ENCODE results near the gene RPS15. TPM values are rescaled to one million over a fixed set of nuclear protein-coding genes. Genes with fewer than 3 reads are reported as not detected.

RPS15 gene
- total RNA-seq, 3 donors from 2014 or later = 748 to 897 (median 892) TPM

- intact Hi-C loops (cut with DNase I, micrococcal nuclease) = no loop called here
- H3K4me3 ChIP-seq = no peak overlapping the region
- H3K4me1 ChIP-seq (ENCODE audit: low read depth) = peaks cover 10% of the 10 kb centered on the region
- DNase-seq (peak in 2 of 3 donors; percentile 34 to 53), ATAC-seq (no peak)
- no peaks in the 10 kb centered on the region for H3K9me3 ChIP-seq
- H3K36me3 ChIP-seq (ENCODE audit: low read depth) = no peaks in the 10 kb centered on the region
- TF ChIP-seq, protein P1, sequence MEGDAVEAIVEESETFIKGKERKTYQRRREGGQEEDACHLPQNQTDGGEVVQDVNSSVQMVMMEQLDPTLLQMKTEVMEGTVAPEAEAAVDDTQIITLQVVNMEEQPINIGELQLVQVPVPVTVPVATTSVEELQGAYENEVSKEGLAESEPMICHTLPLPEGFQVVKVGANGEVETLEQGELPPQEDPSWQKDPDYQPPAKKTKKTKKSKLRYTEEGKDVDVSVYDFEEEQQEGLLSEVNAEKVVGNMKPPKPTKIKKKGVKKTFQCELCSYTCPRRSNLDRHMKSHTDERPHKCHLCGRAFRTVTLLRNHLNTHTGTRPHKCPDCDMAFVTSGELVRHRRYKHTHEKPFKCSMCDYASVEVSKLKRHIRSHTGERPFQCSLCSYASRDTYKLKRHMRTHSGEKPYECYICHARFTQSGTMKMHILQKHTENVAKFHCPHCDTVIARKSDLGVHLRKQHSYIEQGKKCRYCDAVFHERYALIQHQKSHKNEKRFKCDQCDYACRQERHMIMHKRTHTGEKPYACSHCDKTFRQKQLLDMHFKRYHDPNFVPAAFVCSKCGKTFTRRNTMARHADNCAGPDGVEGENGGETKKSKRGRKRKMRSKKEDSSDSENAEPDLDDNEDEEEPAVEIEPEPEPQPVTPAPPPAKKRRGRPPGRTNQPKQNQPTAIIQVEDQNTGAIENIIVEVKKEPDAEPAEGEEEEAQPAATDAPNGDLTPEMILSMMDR (IDR thresholded peaks at IDR 0.05) = no peak
Measured at GRCh38 chr19:1487576-1488281, 49.5 kb downstream of the RPS15 start.

DNA sequence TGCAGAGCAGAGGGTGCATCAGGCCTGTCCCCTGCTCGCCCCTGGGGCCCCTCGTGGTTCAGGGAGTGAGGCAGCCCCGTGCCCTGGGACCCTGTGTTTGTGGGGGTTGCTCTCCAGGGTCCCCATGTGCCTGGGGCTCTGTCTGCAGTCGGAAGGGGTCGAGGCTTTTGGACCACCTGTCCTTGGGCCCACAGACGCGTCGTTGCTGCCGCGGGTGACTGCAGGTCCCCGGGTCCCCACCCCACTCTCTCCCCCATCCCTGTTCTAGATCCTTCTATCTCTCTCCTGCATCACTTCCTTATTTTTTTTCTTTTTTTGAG lies 50.0 kb downstream of the RPS15 start:
- intact Hi-C loops (cut with DNase I, micrococcal nuclease) = no loop called here
- ATAC-seq = no peak

GRCh38 chr19:1489463-1490310 lies 51.5 kb downstream of the RPS15 start:
- DNase-seq (peak; percentile 52 to 68 (median 61)), ATAC-seq (no peak)
- intact Hi-C loops (cut with DNase I, micrococcal nuclease) = no loop called here

More for the DNA sequence above, 50.0 kb downstream of the RPS15 start:
- H3K36me3 ChIP-seq (ENCODE audit: low read depth) = no peaks in the 10 kb centered on the region
- no peak for DNase-seq
- TF ChIP-seq, protein P1 (IDR thresholded peaks at IDR 0.05) = no peak
- no peaks in the 10 kb centered on the region for H3K9me3 ChIP-seq
- no peak overlapping the region for H3K4me3 ChIP-seq
- peaks cover 10% of the 10 kb centered on the region for H3K4me1 ChIP-seq (ENCODE audit: low read depth)

More at GRCh38 chr19:1489463-1490310, 51.5 kb downstream of the RPS15 start:
- Histone ChIP-seq H3K36me3 (ENCODE audit: low read depth) (no peaks in the 10 kb centered on the region), H3K4me3 (no peak overlapping the region), H3K9me3 (no peaks in the 10 kb centered on the region), H3K4me1 (ENCODE audit: low read depth) (peaks cover 10% of the 10 kb centered on the region)
- TF ChIP-seq, protein P1 (IDR thresholded peaks at IDR 0.05) = no peak

Other genes starting within 250 kb of the RPS15 start
- gene STK11, start 232.6 kb upstream of the RPS15 start, total RNA-seq = 10 to 100 TPM; 69.6 to 86.6 (median 76.3) TPM
- gene CBARP, start 200.4 kb upstream of the RPS15 start, total RNA-seq = 1 to 10 TPM in 1 of 3 donors, under 1 TPM in 2; 0.29 to 1.2 (median 0.39) TPM
- gene ATP5F1D, start 196.6 kb upstream of the RPS15 start, total RNA-seq = 100 to 1,000 TPM; 302 to 391 (median 378) TPM
- gene MIDN, start 189.8 kb upstream of the RPS15 start, total RNA-seq = 100 to 1,000 TPM; 136 to 251 (median 213) TPM
- 100 to 1,000 TPM; 281 to 507 (median 300) TPM for gene CIRBP, start 169.1 kb upstream of the RPS15 start, total RNA-seq
- gene FAM174C, start 162.9 kb upstream of the RPS15 start, total RNA-seq = 10 to 100 TPM; 34.2 to 40.1 (median 39.8) TPM
- gene EFNA2, start 152.5 kb upstream of the RPS15 start, total RNA-seq = 10 to 100 TPM; 19.0 to 62.2 (median 61.7) TPM
- gene NDUFS7, start 54.5 kb upstream of the RPS15 start, total RNA-seq = 100 to 1,000 TPM; 118 to 160 (median 148) TPM
- 1 to 10 TPM; 1.6 to 7.0 (median 2.1) TPM for gene GAMT, start 36.9 kb upstream of the RPS15 start, total RNA-seq
- 100 to 1,000 TPM; 117 to 123 (median 119) TPM for gene DAZAP1, start 30.8 kb upstream of the RPS15 start, total RNA-seq
- 1 to 10 TPM in 1 of 3 donors, under 1 TPM in 2; 0.23 to 5.9 (median 0.24) TPM for gene APC2, start 11.7 kb downstream of the RPS15 start, total RNA-seq
- gene C19orf25, start 40.8 kb downstream of the RPS15 start, total RNA-seq = 10 to 100 TPM; 36.7 to 48.9 (median 38.1) TPM
- 1 to 10 TPM; 3.3 to 7.5 (median 4.9) TPM for gene PCSK4, start 52.0 kb downstream of the RPS15 start, total RNA-seq
- 1 to 10 TPM; 2.0 to 5.1 (median 4.5) TPM for gene REEP6, start 52.8 kb downstream of the RPS15 start, total RNA-seq
- 1 to 10 TPM; 2.7 to 3.5 (median 3.3) TPM for gene ADAMTSL5, start 74.6 kb downstream of the RPS15 start, total RNA-seq
- gene PLK5, start 85.7 kb downstream of the RPS15 start, total RNA-seq = under 1 TPM in 1 of 3 donors, not detected in 2; 0.16 TPM
- gene MEX3D, start 129.9 kb downstream of the RPS15 start, total RNA-seq = 10 to 100 TPM; 21.3 to 28.1 (median 21.5) TPM
- 10 to 100 TPM; 54.1 to 78.2 (median 54.2) TPM for gene MBD3, start 154.5 kb downstream of the RPS15 start, total RNA-seq
- 100 to 1,000 TPM; 265 to 301 (median 272) TPM for gene UQCR11, start 167.1 kb downstream of the RPS15 start, total RNA-seq
- 10 to 100 TPM; 54.4 to 57.7 (median 57.4) TPM for gene TCF3, start 214.2 kb downstream of the RPS15 start, total RNA-seq